GM12878 (cell line): ENCODE results near the gene ARL5A.

Source experiments
- ESRRA ChIP-seq: IDR thresholded peaks from 2 replicates; pipeline ENCODE4 v1.6.1; 2012; ENCODE audit warnings: mild to moderate bottlenecking, low read length, improper control_type of control experiment
- KDM1A ChIP-seq: fragments of 200-600 bp; sonication (generic); IDR thresholded peaks from 2 replicates; pipeline ENCODE4 v1.6.1; 2016; ENCODE audit warnings: borderline replicate concordance
- SRF ChIP-seq, 2 experiments: IDR thresholded peaks; 2 replicates each; pipeline ENCODE4 v1.6.1; 2011; ENCODE audit warnings: low read depth in 2 of 2, low read length in 2 of 2, mild to moderate bottlenecking in 1 of 2, moderate library complexity in 1 of 2
- TBL1XR1 ChIP-seq: IDR thresholded peaks from 2 replicates; pipeline ENCODE4 v1.6.1; 2012; ENCODE audit warnings: low read depth, low read length, improper control_type of control experiment

- TF ChIP-seq SRF (IDR thresholded peaks at IDR 0.05; ENCODE audit: low read depth in 2 of 2, low read length in 2 of 2) (no peak), ESRRA (no peak), TBL1XR1 (no peak), KDM1A (no peak)
Measured at GRCh38 chr2:151792589-151792988, 35.6 kb downstream of the ARL5A start.
